Activated CD8-positive, alpha-beta memory T cell treated with anti-CD3 and anti-CD28 coated beads for 24 hours (primary cell): ENCODE measurements around the gene S100A2.
"Not testable (repeated sequence)": the region's sequence is repeated elsewhere in the genome, so short reads cannot be mapped to it uniquely, and the experiment has no call there.

Experiments
- DNase-seq: peaks from one replicate; pipeline ENCODE4 v3.0.0-alpha.2; 2020

The S100A2 gene

DNA sequence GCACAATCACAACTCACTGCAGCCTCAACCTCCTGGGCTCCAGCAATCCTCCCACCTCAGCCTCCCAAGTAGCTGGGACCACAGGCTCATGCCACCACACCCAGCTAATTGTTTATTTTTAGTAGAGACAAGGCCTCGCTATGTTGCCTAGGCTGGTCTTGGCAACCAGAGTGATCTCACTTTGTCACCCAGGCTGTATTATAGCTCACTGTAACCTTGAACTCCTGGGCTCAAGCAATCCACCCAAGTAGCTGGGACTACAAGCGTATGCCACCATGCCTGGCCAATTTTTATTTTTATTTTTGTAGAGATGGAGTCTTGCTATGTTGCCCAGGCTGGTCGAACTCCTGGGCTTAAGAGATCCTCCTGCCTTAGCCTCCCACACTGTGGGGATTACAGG is 3.6 kb downstream of the S100A2 start:
- DNase-seq, result not testable (repeated sequence)

DNA sequence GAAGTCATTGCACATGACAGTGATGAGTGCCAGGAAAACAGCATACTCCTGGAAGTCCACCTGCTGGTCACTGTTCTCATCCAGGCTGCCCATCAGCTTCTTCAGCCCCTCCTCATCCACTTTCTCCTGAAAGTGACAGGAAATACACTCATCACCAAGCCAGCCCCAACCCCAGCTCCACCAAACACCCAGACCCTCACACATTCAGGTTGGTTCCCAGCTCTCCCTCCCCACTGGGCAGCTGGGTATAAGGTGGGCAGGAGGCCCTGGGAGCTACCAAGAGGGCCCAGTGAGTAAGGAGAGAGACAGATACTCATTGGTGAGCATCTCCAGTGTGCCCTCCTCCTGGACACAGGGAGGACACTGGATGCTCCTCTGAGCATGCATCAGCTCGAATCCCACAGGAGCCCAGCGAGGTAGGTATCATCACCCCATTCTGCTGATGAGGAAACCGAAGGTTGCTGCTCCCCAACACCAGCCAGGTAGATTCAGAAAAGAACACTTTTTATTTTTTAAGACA is 4.1 kb downstream of the S100A2 start:
- no peak for DNase-seq

- no peak for DNase-seq
Measured at GRCh38 chr1:153560771-153561465, 4.7 kb downstream of the S100A2 start.

GRCh38 chr1:153560241-153560640 is 5.4 kb downstream of the S100A2 start:
- DNase-seq, result no peak

DNA sequence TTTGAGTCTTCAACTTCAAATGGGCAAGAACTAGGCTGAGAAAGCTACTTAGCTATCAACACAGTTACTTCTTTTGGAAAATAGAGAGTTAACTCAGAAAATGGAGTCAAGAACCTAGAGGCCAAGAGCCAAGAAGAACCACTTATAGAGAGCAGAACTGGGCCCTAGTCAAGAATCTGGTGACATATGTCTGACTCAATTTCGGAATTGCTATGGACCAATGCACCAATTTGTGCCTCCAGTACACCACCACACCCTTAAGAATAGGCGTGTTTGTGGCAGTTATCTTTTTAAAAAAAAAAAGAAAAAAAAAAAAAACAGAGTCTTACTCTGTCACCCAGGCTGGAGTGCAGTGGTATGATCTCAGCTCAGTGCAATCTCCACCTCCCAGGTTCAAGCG is 7.8 kb downstream of the S100A2 start:
- no peak for DNase-seq

DNA sequence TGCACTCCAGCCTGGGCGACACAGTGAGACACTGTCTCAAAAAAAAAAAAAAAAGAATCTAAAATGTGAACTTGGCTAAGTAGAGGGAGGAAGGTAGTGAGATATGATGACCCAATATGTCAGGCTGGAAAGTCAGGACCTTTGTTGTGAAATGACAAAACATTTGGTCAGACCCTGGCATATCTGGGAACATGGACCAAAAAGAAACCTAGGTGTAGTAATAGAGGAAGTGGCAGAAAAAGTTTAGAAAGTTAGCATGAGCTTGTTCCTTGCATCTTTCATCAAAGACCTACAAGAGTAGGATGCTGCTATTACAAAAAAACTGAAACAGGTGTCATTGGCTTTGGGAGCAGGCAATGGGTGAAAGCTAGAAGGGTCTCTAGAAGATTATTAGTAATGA is 9.3 kb downstream of the S100A2 start:
- no peak for DNase-seq

GRCh38 chr1:153553830-153554541 is 11.7 kb downstream of the S100A2 start:
- no peak for DNase-seq

DNA sequence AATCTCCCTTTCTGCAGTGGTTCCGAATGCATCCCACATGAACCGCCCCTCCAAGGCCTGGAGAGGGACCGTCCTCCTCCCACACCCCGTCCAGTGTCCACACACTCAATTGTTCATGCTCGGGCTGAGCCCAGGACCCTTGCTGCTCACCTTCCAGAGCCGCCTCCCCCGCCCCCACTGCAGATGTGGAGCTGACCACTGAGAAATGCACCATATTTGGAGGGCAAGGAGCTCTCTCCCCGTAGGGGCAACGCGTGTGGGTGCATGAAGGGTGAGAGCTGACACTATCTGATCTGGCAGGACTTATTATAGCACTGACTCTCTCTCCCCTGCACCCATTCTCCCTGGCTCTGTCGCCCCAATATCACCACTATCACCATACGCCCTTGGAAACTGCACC is 12.5 kb downstream of the S100A2 start:
- no peak for DNase-seq

GRCh38 chr1:153552335-153552734 is 13.3 kb downstream of the S100A2 start:
- no peak for DNase-seq

DNA sequence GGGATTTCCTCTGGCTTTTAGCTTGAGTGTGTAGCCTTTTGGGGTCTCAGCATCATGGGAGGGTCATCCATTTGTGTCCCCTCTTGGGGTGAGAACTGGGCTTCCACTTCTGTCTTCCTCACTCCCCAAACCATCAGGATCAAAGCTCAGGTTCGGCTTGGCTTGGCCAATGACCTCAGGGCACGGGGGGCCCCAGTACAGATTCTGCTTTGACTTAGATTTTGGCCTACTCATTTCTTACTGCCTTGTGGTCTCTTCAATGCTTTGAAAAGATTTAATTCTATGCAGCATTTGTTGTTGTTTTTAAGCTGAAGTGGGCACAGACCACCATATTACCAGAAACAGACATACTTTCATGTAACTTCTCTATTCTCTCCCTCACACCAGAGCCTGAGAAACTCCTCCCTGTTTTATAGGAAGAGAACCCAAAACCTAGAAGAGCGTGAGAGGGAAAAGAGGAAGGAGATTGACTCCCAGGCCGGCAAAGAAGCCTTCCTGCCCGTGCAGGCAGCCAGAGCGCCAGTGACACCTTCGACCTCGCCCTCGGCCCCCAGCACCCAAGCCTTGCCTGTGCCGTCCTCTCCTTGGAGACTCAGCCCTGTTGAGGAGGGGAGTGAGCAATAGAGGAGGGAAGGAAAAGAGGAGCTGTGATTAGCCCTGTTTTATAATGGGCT is 14.7 kb downstream of the S100A2 start:
- DNase-seq, result no peak

DNA sequence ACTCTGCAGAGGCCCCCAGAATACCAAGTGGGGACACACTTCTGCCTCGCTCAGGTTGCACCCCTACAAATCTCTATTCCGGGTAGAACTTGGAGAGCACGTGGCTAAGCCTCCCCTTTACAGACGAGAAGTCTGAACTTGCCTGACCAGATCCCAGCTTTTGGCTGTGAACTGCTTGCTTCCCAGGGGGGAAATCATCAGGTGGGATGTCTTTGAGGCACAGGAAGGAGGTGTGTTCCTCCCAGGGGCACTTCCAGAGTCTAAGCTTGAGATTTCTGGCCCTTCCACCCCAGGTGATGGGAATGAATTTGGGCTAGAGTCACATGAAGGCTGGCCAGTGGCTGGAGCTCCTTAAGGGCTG is 15.3 kb downstream of the S100A2 start:
- no peak for DNase-seq

DNA sequence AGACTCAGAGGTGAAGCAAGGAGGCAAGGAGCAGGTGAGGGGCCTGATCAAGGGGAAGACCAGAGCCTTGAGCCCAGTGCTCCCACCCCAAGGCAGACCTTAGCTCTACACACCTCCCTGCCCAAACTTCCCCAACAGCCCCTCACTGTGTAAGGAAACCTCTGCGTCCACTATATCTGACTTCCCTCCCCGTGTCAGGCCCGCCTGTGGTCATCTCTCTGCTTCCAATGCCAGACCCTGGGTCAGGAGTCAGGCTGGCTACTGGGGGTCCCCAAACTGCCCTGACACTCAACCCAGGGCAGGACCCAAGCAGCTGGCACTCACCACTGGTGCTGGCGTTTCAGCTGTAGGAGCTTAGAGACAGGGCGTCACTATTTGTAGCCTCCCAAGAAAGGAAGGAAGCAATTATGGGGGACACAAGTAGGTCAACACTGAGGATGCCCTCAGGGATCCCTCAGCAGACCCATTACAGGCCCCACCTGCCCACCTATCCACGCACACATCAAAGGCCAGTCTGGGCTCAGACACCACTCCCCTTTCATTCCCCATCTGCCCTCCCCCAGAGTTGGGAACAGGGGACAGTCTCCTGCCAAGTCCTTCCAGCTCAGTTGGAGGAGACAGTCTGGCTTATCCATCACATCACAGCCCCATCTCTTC is 15.8 kb downstream of the S100A2 start:
- DNase-seq, result no peak

- no peak for DNase-seq
Measured at GRCh38 chr1:153548722-153549688, 16.6 kb downstream of the S100A2 start, which contains the start of gene S100A3. Gene S100A3 (minus strand): TSS chr1:153549258. CDS start chr1:153548485, 773 bp downstream.

DNA sequence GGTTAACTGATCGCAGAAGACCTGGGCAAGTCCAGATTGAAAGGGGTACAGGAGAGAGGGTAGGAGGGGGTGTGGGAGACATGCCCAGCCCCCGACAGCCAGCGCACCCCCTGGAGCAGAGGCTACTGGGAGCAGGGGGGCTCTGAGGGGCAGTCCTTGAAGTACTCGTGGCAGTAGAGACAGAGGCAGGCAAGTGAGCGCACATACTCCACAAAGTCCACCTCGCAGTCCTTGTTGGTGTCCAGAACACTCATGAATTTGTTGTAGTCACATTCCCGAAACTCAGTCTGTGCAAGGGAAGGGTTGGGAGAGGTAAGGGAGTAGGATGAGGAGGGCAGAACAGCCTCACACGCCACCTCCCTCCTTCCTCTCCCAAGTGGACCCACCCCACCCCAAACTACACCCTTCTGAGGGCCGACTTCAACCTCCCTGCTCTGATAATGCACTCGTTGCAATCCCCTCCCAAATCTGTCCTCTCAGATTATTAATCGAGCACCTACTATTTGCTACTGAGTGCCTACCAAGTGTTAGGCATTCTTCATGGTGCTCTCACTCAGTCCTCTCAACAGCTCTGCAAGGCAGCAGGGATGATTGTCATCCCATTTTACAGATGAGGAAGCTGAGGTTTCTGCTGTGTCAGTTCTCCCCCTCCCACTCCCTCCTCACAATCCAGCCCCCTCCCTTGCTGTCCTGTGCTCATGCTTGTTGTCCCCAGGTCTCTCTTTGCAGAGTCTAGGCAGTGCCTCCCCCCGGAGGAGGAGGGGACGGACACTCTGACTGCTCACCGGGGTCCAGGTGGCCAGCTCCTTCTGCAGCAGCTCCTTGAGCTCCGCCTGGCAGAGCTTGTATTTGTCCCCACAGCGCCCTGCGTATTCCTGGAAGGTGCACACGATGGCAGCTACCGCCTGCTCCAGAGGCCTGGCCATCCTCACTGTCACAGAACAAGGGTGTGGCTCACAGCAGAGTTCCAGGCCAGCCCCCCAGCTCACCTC is 17.8 kb downstream of the S100A2 start:
- DNase-seq, result no peak

DNA sequence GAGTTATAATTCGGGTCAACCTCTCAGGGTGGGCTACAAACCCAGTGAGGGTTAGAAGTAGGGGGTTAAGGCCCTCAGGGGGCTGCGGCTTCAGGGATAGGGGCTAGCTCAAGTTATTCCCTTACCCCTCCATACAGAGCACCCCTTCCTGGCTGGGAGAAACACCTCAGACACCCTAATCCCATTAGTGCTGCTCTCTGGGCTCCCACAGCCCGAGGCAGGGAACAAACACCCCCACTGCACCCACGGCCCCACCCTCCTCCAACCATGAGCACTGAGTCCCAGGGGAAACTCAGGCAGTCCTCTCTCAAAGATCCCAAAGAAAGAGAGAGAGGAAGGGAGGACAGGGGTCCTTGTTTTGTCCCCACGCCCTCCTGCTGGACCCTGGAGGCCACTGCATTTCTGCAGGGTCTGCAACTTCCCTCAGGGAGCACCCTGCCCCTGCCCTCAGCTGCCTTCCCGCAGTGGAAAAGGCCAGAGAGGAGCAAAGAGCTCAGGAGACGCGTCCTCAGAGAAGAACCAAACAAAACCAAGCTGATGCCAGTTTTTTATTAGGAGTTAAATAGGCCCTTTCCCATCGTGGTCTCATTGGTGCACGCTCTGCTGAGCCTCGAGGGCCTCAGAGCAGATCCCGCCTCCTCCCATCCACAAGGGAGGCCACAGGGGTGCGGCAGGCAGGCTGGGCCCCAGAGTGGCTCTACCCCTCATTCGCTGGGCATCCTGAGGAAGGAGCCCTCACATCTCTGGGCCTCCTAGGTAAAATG is 18.7 kb downstream of the S100A2 start:
- DNase-seq, result no peak

GRCh38 chr1:153546371-153546770 is 19.3 kb downstream of the S100A2 start:
- DNase-seq, result no peak

DNA sequence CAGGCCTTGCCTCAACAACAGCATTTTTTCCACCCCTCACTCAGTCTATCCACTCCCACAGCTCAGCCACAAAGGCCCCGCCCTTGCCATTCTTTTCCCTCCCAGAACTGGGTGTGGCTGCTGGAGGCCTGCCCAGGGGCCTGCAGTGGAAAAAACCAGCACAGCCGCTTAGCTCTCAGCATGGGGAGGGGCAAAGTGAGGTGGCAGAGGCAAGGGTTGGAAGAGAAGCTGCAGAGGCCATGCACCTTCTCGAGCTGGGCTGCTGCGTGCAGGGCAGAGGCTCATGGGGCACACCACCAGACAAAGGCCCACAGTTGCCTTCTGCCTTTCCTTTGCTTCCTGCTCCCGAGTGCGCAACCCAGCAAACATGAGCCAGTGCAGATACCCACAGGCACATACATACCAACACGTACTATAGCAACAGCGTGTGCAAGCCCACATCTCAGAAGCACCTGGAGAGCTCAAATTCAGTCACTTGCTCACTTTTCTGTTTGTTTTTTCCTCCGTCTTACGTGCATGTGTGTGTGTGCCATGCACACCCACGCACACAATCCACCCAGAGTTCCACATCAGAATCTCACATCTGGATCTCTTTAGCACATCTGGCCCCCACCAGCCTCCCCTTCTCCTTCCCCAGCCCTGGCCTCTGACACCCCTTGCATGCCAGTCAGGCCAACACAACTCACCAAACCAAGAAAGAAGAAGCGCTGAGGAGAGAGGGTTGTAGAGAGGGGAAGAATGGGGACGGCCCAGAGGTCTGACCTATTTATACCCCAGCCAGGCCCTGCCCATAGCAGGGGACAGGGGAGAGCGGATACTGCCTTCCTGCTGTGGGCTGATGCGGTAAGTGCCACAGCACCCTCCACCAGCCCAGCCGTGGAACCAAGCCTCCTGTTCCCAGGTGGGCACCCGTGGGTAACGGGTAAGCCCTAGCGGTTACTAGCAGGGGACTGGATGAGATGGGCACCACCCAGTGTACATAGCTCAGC is 20.3 kb downstream of the S100A2 start, which contains the start of gene S100A4:
Gene S100A4 (minus strand): TSS at position 740 of the 989 bp plus-strand sequence. CDS start 1,012 bp downstream, outside the sequence.
- DNase-seq, result peak; percentile 95

GRCh38 chr1:153544453-153545066 is 21.1 kb downstream of the S100A2 start:
- DNase-seq, result no peak
